Stimulated activated CD4-positive, alpha-beta T cell treated with anti-CD3 and anti-CD28 coated beads, Interleukin-1b, Interleukin-23, amount 100 ng/mL, for 4 hours (primary cell): Measurements from ENCODE around the gene DBH.
"Not testable (repeated sequence)": the region's sequence is repeated elsewhere in the genome, so short reads cannot be mapped to it uniquely, and the experiment has no call there.

Experiments
- DNase-seq, 2 donors: peaks; one replicate each; pipeline ENCODE4 v3.0.0-alpha.2; 2020; ENCODE audit warnings: low read depth in 2 of 2

DBH gene

DNA sequence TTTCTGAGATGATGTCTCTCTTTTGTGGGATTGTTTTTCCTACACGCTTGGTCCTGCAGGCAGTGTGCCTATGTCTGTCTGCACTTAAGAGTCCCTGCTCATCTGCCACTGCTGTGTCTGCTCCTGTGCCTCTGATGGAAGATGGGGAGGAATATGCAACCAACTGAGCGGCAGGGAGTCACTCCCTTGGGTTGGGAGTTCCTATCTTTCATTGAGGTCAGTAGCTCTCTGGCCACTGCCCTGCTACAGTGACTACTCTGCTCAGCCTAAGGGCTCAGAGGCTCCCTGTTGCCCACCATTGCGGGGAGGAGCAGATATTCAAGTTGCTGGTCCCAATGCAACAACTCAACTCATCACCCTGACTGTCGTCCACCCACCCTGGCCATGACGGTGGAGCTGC is 13.6 kb upstream of the DBH start:
- DNase-seq, result no peak

DNA sequence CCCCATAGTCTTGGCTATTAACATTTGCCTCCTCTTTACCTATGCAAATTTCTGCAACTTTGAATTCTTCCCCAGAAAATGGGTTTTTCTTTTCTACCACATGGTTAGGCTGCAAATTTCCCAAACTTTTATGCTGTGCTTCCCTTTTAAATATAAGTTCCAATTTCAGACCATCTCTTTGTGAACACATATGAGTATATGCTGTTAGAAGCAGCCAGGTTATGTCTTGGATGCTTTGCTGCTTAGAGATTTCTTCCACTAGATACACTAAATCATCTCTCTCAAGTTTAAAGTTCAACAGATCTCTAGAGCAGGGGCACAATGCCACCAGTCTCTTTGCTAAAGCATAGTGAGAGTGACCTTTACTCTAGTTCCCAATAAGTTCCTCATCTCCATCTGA is 10.2 kb upstream of the DBH start:
- DNase-seq, result not testable (repeated sequence)

DNA sequence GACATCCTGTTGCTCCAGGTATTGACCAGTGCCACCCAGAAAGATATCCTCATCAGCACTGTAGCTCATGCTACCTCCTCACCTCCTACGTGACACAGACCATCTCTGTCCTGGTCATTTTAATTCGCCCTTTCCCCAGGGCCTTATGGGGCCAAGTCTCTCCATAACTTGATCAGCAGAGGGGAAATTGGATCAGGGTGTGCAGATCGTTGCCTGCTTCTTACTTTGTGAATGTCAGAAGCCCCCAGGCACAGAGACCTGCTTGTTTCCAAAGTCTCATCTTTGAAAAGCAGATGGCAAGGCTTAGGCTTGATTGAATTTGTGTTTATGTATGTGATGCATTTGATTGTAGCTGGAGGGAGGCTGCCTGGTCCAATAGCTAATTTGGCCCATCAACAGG is 8.8 kb upstream of the DBH start:
- no peak for DNase-seq

DNA sequence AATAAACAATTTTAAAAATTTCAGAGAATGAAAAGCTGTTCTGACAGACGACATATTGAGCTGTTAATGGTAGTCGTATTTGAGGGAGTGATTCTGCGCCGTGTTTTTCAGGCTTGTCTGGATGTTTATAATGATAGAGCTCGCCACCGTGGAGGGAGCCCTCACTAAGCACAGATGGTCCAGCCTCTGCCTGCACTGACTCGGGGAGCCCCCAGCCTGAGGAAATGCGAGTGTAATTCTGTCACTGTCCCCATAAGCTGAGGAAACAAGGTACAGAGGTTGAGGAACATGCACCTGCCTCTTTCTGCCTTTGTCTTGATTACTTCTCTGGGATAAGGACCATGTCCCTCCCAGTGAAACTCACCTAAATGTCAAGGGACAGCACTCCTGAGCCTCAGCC is 7.4 kb upstream of the DBH start:
- no peak for DNase-seq

DNA sequence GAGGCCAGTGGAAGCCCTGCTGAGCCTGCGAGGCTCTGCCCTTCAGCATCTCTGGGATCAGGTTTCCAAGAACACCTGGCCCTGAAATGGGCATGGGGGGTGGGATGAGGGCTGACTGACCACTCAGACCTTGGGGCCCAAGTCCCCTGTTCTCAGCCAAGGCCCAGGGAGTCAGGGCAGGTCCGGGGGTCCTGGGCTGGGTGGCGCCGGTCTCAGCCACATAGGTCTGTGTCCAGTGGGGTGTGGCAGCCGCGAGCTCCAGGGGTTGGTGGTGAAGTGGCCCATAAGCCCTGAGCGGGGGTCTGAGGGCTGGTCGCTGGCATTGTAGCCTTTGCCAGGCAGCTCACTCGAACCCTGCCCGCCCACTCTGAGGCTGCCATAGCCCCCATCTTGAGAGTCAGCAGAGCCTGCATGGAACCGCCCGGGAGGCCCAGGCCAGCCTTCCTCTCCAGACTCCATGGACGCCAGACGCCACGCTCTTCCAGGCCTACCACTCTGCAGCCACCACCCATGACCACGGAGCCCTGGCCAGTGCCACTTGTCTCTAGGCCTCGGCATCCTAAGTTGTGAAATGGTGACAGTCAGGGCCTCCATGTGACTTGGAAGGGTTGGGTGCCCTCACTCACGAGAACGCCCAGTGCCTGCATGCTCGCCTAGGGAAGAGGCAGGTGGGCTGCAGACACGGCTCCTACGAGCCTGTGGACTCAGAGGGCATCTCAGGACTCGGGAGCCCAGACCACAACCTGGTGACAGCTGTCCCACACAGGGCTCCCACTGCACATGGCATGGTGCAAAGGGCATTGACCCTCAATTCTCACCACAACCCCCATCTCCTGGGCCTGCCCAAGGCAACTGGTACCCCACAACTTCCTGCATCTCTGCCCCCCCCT is 6.7 kb upstream of the DBH start:
- DNase-seq, result no peak

DNA sequence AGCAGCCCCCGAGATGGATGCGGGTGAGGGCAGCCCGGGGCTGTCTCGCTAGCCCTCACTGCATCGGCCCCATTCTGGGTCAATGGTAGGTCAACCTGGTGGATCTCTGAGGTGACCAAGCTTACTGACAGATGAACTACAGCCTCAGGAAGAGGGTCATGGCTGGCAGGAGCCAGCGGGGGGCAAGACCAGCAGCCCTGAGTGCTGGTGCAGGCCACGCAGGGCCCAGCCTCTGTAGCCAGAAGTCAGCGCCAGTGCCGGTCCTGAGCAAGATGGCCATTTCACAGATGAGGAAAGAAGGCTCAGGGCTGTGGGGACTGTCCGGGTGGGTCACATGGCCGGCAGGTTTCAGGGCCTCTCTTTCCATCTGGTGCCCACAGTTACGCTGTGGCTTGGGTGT is 5.1 kb upstream of the DBH start:
- DNase-seq, result no peak

DNA sequence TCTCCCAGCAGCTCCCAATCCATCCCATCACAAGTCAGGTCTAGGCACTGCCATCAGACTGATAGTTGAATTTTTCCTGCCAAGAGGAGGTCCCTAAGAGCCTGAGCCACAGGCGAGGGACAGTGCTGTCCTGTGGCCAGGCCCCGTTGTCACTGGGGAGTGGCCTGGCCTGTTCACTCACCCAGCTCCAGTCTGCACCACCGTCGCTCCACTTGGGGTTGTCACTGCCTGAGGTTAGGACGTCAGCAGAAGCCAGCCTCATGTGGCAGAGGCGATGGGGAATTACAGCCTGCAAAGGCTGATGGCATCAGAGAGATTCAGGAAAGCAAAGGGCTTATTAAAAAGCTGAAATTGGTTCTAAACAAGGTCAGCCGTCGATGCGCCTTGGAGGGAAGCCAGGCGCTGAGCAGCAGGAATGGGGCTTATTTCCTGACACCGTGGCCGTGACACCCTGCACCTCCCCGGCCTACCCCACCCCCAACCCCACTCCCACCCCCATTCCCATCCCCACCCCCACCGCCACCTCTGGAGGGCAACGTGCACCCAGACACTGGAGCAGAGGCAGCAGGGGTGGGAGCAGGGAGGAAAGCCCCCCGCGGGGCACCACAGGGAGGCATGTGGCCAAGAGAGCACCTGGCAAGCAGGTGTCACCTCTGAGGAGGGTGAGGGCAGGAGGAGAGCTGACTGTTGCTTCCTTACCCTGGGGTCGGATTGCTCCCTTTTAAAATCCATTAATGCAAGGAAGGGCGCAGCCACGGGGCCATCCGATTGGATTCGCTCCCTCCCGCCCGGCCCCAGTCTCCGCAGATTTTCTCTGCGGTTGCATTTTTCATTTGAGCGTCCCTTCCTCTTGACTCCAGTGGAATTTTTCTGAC is 3.1 kb upstream of the DBH start:
- DNase-seq, result no peak

DNA sequence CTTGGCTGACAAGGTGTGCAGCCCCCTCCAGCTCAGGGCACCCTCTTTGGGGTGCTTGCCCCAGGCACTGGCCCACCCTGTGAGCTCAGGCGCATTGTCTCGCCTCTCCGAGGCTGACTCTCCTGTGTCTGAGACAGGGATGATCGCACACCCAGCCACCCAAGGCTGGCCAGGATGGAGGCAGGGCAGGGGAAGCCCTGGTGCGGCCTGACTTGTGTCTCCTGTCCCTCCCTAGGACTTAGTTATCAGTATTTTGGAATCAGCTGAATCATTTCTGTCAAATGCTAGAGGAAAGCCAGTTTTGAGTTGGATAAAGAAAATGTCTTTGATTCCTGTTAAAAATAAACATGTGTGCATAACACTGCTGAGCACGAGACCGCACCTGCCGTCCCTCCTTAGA is 2.5 kb upstream of the DBH start:
- DNase-seq, result no peak

DNA sequence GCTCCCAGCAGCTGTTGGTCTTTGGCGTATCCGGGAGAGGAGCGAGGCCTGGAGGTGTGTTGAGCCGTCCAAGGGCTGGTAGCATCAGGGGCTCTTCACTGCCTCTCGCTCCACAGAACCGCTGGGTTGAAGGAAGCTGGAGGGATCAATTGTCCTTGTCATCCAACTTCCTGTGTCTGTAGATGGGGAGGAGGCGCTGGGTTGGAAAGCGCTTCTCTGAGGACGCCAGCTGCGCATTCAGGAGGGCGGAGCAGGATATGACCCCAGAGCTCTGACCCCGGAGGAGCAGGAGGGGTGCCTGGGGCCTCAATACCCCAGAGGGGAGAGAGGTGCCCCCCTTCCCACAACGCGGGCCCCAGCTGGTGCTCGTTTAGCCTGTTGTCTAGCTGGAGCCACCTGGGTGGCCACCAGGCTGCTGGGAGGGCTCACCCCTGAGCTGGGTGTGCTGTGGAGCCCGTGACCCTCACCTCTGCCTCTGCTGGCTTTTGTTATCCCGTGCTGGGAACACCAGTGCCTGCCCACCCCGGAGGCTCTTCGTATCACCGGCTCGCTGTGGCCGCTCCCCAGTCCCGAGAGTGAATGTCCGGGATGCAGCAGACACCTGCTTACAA is 2.0 kb upstream of the DBH start:
- DNase-seq, result no peak

DNA sequence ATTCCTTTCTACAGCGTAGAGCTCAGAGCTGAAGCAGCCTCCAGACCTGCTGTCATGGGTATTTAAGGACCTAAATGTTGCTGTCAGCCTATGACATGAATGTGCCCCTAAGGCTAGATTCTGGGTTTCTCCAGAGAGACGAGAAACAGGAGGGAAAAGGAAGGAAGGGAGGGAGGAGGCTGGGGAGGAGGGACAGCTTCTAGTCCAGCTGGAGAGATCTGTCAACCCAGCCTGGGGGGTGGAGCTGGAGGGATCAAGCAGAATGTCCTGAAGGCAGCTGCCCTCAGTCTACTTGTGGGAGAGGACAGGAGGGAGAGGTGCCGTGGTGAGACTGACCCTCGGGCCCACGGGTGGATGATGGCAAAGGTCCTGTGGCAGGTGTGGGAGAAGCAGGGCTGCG is 1.1 kb upstream of the DBH start:
- no peak for DNase-seq

DNA sequence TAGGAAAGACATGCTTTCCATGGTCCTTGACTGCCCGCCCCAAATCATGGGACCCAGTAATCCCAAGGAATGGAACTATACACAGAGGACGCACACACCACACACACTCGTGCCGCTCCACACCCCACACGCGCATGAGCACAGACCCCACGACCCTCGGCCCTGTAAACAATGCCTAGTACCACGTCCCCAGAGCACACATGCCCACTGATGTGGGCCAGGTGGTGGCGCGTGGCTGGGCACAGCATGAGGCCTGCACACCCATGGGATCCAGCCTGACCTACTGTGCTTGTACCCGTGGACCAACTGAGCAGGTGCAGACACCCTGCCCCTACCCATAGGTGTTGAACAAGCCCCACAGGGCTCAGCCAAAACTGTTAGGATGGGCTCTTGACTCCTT is 739 bp downstream of the DBH start:
- DNase-seq, result no peak

DNA sequence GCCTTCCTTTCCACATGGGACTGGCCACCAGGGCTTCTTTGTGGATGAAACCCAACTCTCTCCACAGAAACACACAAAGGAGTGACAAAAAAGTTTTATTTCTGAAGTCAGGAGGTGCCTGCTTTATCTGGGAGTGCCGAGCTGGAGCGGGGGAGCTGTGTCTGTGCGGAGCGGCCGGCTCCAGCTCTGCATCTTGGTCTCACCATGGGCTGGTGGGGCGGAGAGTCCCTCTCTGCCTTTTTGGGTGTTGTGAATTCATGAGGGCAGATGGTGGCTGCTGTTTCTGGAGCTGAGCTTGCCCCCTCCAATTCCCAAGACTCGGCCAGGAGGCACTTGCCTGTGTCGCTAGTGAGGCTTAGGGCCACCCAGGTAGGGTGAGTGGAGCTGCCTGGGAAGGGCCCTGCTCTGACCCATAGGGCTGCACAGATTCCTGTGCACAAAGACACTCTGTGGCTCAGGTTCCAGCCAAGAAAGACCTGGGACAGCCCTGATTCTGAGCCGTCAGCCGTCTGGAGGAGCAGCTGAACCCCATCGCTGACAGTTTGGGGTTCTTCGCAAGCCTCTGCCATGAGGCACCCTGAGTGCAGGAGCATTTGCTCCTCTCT is 1.4 kb downstream of the DBH start:
- no peak for DNase-seq

DNA sequence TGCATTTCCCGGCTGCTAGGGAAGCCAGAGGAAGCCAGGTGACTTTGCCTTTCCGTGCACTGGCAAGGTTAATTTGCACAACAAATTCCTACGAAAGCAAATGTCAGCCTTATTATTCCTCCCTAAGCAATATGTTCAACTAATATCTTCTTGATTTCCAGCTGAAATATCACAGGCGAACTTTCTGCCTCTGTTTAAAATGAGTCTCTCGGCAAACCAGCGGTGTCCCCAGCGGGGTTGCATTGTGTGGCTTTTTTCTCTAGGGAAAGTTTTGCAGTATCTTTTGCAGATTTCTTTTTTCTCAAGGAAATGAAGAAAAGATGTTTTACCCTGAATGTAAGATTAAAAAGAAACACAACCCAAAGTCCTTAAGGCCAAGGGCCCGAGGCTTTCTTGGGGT is 1.9 kb downstream of the DBH start:
- no peak for DNase-seq

DNA sequence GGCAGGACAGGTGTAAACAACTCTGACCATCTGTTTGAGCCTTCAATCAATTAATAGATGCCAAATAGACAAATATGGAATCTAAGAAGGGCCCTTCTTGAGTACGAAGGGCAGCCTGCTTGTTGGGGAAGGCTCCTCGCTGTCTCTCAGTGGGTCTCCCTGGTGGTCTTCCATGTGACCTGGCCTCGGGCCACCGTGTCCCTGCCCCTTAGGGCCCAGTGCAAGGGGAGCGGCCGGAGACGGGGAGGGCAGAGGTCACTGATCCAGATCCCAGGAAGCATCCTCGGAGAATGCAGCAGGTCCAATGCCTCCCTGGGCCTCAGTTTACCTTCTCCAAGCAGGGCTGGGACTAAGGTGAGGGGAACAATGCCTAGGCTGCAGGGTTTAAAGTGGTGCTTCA is 2.5 kb downstream of the DBH start:
- DNase-seq, result no peak

DNA sequence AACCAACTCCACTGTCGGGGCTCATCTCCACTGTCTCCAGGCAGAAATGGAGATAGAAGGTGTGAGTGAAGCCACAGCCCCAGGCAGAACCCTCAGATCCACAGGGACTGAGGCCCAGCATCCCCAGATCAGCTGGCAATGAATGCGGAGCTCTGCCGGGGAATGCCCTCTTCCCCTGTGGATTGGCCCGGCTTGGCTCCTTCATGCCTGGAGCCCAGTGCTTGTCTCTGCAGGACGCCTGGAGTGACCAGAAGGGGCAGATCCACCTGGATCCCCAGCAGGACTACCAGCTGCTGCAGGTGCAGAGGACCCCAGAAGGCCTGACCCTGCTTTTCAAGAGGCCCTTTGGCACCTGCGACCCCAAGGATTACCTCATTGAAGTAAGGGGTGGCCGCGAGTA is 3.5 kb downstream of the DBH start:
- DNase-seq, result no peak

DNA sequence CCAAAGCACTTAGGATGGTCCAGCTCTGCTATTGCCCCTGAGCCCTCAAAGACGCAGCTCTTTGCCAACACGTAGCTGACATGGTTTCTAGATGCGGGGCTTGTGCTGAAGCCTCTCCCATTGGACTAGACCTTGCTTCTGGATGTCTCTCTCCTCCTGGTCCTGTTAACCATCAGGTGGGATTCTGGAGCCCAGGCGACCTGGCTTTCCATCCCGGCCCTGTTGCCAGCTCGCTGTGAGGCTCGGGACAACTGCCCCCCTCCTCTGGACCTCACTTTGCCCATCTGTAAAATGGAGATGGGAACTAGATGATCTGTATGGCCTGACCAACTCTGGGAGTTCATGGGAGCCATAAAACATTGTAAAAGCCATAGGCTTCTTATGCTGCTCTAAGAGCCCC is 4.0 kb downstream of the DBH start:
- no peak for DNase-seq

DNA sequence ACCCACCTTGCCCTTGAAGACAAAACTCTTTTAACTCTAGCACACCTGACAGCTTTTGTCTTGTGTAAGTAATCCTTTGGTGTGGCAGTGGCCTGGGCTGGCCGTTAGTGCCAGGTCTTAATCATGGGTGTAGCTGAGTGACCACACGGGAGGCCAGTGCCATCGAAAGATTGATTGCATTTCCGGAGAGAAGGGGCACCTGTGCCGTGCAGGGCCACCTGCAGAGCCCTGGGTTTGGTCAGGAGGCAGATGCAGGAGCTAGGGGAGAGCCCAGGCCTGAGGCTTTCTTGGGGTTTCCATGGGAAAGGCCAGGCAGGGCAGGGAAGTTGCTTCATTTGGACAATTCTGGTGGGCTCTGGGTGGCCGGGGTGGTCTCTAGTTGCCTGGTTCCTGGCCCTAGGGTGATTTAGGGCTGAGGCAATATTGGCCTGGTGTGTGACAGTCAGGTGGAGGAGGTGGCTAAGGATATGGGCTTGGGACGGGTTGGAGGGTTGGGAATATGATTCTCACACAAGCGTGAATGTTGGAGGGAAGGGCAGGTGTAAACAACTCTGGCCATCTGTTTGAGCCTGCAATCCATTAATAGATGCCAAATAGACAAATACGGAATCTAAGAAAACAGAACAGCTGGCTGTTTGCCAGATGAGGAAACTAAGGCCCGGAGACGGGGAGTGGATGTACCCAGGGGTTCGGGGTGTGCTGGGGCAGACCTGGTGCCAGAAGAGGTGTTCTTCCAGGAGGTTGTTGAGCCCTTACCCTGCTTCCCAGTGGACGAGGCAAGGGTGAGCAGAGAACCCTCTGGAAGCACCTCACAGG is 4.6 kb downstream of the DBH start:
- no peak for DNase-seq

DNA sequence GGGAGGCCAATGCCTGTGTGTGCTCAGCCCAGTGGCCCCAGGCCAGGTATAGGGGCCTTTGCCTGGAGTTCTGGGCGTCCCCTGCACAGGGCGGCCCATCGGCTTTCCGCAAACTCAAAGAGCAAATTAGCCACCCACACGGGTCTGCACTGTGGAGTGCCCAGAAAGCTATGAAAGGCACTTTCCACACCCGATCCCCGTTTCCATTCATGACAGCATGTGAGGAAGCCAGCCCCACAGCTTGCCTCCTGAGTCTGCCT is 5.2 kb downstream of the DBH start:
- DNase-seq, result no peak

DNA sequence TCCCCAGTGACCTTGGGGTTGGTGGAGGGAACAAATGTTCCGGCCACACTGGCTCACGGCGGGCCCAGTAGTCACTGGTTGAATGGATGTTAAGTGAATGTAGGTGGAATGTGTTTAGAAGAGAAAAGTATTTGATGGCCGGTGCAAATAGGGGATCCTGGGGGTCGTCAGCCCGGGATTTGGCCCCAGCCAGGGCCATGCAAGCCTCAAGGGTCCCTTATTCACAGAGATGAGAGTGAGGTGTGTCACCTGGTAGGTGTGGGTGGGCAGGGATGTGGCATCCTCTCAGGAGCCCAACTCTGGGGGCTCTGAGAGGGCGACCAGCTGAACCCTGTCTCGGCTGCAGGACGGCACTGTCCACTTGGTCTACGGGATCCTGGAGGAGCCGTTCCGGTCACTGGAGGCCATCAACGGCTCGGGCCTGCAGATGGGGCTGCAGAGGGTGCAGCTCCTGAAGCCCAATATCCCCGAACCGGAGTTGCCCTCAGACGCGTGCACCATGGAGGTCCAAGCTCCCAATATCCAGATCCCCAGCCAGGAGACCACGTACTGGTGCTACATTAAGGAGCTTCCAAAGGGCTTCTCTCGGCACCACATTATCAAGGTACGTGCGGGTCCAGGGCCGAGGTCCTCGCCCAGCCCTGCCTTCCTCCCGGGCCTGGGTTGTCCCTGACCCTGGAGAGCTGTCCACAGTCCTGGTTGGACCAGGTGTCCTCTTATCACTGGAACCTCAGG is 5.9 kb downstream of the DBH start:
- DNase-seq, result no peak

DNA sequence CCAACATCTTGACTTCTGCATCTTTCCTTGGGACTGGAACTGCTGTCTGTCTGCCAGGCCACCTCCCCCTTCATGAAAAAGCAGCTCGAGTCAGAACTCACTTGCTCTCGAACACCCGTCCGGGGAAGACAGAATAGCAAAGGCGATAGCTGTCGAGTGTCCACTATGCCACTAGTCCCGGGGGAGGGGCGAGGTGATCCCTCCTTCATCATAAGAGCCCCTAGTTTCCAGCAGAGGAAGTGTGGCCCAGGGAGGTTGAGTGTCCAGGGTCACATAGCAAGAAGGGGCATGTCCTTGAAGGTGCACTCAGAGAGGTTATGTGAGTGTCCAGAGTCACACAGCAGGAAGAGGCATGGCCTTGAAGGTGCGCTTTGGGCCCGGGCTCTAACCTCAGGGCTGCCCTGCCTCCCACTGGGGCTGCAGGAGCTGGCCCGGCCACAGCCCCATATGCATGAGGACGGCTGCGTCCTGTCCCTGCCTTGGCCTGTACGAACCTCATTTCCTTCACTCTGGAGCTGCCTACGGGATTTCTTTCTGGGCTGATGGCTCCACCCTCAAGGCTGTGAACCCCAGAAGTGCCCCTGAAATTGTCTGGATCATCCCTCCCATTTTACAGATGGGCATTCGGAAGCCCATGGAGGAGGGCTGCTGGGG is 6.7 kb downstream of the DBH start:
- DNase-seq, result no peak

DNA sequence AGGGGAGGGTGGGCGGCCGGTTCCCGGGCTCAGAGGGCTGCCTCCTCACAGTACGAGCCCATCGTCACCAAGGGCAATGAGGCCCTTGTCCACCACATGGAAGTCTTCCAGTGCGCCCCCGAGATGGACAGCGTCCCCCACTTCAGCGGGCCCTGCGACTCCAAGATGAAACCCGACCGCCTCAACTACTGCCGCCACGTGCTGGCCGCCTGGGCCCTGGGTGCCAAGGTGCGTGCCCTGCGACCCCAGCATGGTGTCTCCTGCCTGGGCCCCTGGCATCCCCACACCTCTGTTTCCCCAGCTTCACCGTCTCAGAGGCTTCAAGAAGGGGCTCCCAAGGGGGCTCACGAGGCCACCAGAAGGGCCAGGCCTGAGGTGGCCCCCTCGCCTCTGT is 7.2 kb downstream of the DBH start:
- no peak for DNase-seq
